ENCODE measurements around the gene RSPH1.

The RSPH1 gene

DNA sequence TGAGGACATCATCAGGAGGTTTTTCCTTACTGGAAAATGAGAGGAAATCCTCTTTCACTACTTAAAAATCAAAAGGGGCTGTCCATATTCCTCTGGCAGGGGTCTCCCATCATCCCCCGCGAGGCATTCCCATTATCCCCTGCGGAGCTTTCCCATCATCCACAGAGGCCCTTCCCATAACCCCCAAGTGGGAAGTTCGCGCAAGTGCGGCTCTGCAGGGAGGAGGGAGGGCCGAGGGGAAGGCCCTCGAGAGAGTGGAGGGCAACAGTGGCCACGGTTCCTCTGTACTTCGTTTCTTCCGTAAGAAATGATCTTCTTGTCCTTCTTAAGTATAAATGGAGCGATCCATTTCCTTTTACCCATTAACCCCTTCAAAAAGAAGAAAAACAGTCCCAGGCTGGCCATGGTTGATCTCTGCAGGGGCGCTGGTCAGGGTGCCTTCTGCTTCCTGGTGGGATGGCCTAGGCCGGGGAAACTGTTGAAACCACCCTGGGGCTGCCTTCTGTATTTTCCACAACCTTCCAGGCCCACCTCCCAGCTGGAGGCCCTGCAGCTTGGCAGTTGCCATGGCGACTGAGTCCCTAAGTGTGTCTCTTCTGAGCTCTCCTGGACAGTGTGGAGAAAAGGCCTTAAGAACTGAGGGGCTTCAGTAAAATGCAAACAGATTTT, 3.6 kb upstream of the RSPH1 start:
- DNase-seq (ENCODE audit: low read depth in 2 of 2) = no peak
- no peak for TF ChIP-seq CTCF (IDR thresholded peaks at IDR 0.05; ENCODE audit: low read depth, low read length)
- no peak overlapping the region for H3K4me3 ChIP-seq (replicated peaks in 1 of 2; ENCODE audit: low read depth in 2 of 2, low read length in 2 of 2)

GRCh38 chr21:42498012-42498411, 2.0 kb upstream of the RSPH1 start:
- no peak overlapping the region for H3K4me3 ChIP-seq (replicated peaks in 1 of 2; ENCODE audit: low read depth in 2 of 2, low read length in 2 of 2)
- DNase-seq (ENCODE audit: low read depth in 2 of 2) = no peak
- TF ChIP-seq CTCF (IDR thresholded peaks at IDR 0.05; ENCODE audit: low read depth, low read length) = no peak

- H3K4me3 ChIP-seq (replicated peaks in 1 of 2; ENCODE audit: low read depth in 2 of 2, low read length in 2 of 2) = peak overlapping the region; percentile 58 to 69
- no peak for TF ChIP-seq CTCF (IDR thresholded peaks at IDR 0.05; ENCODE audit: low read depth, low read length)
- DNase-seq (ENCODE audit: low read depth in 2 of 2) = no peak
Measured at GRCh38 chr21:42496839-42497202, 797 bp upstream of the RSPH1 start.

DNA sequence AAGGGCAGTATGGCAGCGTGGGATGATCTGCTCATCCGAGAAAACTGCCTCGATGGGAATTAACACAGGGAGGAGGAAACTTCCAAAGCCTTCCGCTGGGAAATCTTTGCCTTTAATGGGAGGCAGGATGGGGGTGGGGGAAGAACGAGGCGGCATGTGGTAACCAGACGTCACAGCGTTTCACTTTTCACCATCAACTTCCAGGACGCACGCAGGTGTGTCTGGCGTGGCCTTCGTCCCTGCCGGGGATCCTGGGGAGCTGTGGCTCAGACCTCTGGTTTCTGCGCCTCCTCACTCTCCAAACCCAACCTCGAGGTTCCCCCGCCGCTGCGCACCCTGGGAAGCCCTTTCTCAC, 282 bp downstream of the RSPH1 start:
- DNase-seq (ENCODE audit: low read depth in 2 of 2) = peak in 1 of 2 donors; percentile 24
- TF ChIP-seq CTCF (IDR thresholded peaks at IDR 0.05; ENCODE audit: low read depth, low read length) = no peak
- H3K4me3 ChIP-seq (replicated peaks in 1 of 2; ENCODE audit: low read depth in 2 of 2, low read length in 2 of 2) = peak overlapping the region; percentile 61 to 69

DNA sequence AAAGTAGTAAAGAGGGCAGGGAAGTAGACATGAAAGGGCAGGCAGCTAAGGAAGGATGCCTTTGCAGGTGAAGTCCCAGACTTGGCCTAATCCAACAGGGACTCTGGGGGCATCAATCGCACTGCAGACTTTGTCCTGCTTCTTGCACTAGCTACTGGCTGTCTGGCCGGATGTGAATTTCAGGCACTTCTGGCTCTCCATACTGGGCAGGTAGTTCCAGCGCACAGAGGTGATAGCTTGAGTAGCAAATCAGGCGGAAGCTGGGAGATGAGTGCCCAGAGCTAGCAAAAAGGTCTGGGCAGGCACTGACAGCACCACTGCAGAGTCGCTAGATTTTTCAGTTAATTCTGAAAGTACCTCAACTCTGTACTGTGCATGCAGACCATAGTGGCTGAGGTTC, 997 bp downstream of the RSPH1 start:
- DNase-seq (ENCODE audit: low read depth in 2 of 2) = no peak
- no peak overlapping the region for H3K4me3 ChIP-seq (replicated peaks in 1 of 2; ENCODE audit: low read depth in 2 of 2, low read length in 2 of 2)
- no peak for TF ChIP-seq CTCF (IDR thresholded peaks at IDR 0.05; ENCODE audit: low read depth, low read length)

DNA sequence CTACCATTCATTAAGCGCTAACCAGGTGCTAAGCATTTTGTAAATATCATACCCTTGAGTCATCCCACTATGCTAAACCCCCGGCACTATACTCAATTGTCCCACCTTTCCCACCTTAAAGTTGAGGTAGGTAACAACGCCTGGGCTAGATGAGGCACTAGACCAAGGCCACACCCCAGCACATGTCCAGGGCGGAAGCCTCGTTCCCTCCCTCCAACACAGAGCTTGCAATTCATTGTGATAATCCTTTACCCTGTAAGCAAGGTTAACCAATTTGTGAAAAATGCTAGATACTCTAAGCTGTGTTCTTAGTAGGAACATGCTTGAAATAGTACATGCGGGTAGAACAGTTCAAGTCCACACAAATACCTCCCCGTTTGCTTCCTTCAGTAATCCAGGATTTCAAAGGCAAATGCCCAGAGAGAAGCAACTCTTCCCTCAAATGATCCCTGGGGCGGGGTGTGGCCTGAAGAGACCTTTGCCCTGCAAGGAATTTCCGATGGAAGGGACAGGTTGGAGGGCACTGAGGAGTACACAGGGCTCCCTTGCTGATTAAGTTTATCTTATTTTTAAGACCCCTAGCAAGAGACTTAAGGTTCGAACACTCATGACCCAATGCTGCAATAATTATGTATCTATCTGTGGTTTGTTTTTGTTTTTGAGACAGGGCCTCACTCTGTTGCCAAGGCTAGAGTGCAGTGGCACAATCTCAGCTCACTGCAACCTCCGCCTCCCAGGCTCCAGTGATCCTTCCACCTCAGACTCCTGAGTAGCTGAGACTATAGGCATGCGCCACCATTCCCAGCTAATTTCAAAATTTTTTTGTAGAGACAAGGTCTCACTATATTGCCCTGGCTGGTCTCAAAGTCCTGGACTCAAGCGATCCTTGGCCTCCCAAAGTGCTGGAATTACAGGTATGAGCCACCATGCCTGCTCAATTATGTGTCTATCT, 2.6 kb downstream of the RSPH1 start:
- TF ChIP-seq CTCF (IDR thresholded peaks at IDR 0.05; ENCODE audit: low read depth, low read length) = no peak
- no peak overlapping the region for H3K4me3 ChIP-seq (replicated peaks in 1 of 2; ENCODE audit: low read depth in 2 of 2, low read length in 2 of 2)
- DNase-seq (ENCODE audit: low read depth in 2 of 2) = no peak
